Measurements from ENCODE around the gene MYOF. TPM values are rescaled to one million over a fixed set of nuclear protein-coding genes. Genes with fewer than 3 reads are reported as not detected.

MYOF gene
- polyA plus RNA-seq, 3 donors = 9.7 to 29.1 (median 14.5) TPM

DNA sequence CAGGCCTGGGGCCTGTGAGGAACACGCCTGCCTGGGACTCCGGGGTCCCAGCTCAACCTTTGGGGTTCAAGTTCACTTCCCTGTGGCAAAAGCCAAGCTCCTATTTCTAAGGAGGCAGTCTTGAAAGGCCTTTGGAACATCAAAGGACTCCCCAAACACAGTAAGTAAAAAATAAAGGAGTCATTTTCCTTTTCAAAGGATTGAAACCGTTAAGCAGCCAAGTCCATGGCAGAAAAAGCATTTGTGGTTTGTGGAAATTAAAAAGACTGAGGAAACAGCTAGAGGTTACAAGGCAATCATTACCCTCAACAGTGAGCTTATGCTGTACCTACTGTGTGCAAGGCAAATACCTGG lies 200.8 kb downstream of the MYOF start:
- H3K27me3 Mint-ChIP-seq (ENCODE audit: low read depth in 3 of 3) = peaks cover 1 to 3% (median 2%) of the 10 kb centered on the region in 3 donors
- H3K4me3 Mint-ChIP-seq = no peak overlapping the region
- Histone ChIP-seq H3K9me3 (replicated peaks in 1 of 2; ENCODE audit: control insufficient read depth in 1 of 2, insufficient read depth in 1 of 2, low read length in 2 of 2) (no peaks in the 10 kb centered on the region), H3K4me2 (replicated peaks; ENCODE audit: extremely low read depth, low read length, poor library complexity, severe bottlenecking) (no peak overlapping the region), H3K9ac (ENCODE audit: insufficient read depth, low read length, poor library complexity, severe bottlenecking) (no peak overlapping the region), H3K4me1 (ENCODE audit: control insufficient read depth in 1 of 2, insufficient read depth in 2 of 2, low read length in 2 of 2) (peaks cover 13 to 18% of the 10 kb centered on the region in 2 donors), H3K4me3 (replicated peaks in 1 of 3; ENCODE audit: low read depth in 2 of 3, low read length in 3 of 3) (no peak overlapping the region), H3K36me3 (replicated peaks in 1 of 2; ENCODE audit: control insufficient read depth in 1 of 2, insufficient read depth in 2 of 2, low read length in 2 of 2) (no peaks in the 10 kb centered on the region), H4K20me1 (ENCODE audit: insufficient read depth, low read length) (no peaks in the 10 kb centered on the region), H2AFZ (ENCODE audit: insufficient read depth, low read depth, low read length, poor library complexity, severe bottlenecking) (no peak overlapping the region), H3K79me2 (ENCODE audit: insufficient read depth, low read length) (no peaks in the 10 kb centered on the region), H3K27ac (ENCODE audit: low read depth in 1 of 2, low read length in 2 of 2) (no peak overlapping the region), H3K27me3 (ENCODE audit: control insufficient read depth in 2 of 2, insufficient read depth in 2 of 2, low read length in 2 of 2) (no peaks in the 10 kb centered on the region)
- no peak overlapping the region for H3K27ac Mint-ChIP-seq
- TF ChIP-seq, protein P1, sequence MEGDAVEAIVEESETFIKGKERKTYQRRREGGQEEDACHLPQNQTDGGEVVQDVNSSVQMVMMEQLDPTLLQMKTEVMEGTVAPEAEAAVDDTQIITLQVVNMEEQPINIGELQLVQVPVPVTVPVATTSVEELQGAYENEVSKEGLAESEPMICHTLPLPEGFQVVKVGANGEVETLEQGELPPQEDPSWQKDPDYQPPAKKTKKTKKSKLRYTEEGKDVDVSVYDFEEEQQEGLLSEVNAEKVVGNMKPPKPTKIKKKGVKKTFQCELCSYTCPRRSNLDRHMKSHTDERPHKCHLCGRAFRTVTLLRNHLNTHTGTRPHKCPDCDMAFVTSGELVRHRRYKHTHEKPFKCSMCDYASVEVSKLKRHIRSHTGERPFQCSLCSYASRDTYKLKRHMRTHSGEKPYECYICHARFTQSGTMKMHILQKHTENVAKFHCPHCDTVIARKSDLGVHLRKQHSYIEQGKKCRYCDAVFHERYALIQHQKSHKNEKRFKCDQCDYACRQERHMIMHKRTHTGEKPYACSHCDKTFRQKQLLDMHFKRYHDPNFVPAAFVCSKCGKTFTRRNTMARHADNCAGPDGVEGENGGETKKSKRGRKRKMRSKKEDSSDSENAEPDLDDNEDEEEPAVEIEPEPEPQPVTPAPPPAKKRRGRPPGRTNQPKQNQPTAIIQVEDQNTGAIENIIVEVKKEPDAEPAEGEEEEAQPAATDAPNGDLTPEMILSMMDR (IDR thresholded peaks at IDR 0.05) = no peak
- H3K36me3 Mint-ChIP-seq = peaks cover 0 to 3% of the 10 kb centered on the region in 2 donors
- WGBS (ENCODE audit: insufficient coverage) = 100% methylated on average over 2 of the region's 3 CpGs
- peaks cover 22% of the 10 kb centered on the region for H3K4me1 Mint-ChIP-seq
- DNase-seq = no peak
- intact Hi-C loops (cut with micrococcal nuclease) = loop anchor here in 1 of 2 donors (10.0 kb wide), 1 partner anchor 167 kb away; no protein-coding TSS in a partner anchor
- H3K9me3 Mint-ChIP-seq = peaks cover 0 to 3% (median 0%) of the 10 kb centered on the region in 7 donors

DNA sequence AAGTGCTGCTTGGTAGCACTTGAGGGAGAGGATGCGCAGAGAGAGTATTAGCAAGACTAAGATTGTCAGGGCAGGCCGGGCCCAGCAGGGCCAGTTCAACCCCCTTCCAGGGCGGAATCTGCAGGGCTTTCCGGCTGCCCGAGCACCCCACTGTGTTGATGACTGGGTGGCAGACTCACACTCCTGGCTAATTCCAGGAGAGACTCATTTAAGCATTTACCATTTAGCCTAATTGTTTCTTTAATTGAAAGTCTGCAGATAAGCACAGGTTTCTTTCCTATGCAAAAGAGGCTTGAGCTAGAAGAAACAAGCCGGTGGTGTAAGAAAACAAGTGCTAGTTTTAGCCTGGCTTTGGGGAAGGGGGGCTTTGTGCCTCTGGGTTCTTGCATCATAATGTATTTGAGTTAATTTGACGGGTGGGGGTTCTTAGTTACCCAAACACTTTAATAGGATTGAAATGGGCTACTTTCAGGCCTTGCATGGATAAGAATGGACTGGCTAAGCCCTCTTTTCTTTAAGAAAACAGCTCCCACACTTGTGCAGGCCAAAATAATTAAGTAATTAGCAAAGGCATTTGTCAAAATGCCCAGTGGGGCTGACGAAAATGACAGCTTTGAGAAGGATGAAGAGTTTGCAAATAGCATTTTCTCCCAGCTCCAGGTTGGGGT lies 201.3 kb downstream of the MYOF start:
- no peaks in the 10 kb centered on the region for H3K9me3 ChIP-seq (replicated peaks in 1 of 2; ENCODE audit: control insufficient read depth in 1 of 2, insufficient read depth in 1 of 2, low read length in 2 of 2)
- Mint-ChIP-seq H3K36me3 (peaks cover 0 to 3% of the 10 kb centered on the region in 2 donors), H3K9me3 (peaks cover 0 to 3% (median 0%) of the 10 kb centered on the region in 7 donors), H3K27me3 (ENCODE audit: low read depth in 3 of 3) (peaks cover 2 to 4% (median 3%) of the 10 kb centered on the region in 3 donors), H3K4me1 (peaks cover 22% of the 10 kb centered on the region), H3K4me3 (no peak overlapping the region), H3K27ac (no peak overlapping the region)
- intact Hi-C loops (cut with micrococcal nuclease) = loop anchor here in 1 of 2 donors (10.0 kb wide), 1 partner anchor 166 kb away; no protein-coding TSS in a partner anchor
- no peaks in the 10 kb centered on the region for H3K79me2 ChIP-seq (ENCODE audit: insufficient read depth, low read length)
- H3K4me1 ChIP-seq (ENCODE audit: control insufficient read depth in 1 of 2, insufficient read depth in 2 of 2, low read length in 2 of 2) = peaks cover 13 to 18% of the 10 kb centered on the region in 2 donors
- TF ChIP-seq, protein P1 (IDR thresholded peaks at IDR 0.05) = no peak
- H3K4me3 ChIP-seq (replicated peaks in 1 of 3; ENCODE audit: low read depth in 2 of 3, low read length in 3 of 3) = no peak overlapping the region
- H4K20me1 ChIP-seq (ENCODE audit: insufficient read depth, low read length) = no peaks in the 10 kb centered on the region
- no peak overlapping the region for H3K9ac ChIP-seq (ENCODE audit: insufficient read depth, low read length, poor library complexity, severe bottlenecking)
- WGBS (ENCODE audit: insufficient coverage) = 83% methylated on average over 3 of the region's 8 CpGs
- no peaks in the 10 kb centered on the region for H3K36me3 ChIP-seq (replicated peaks in 1 of 2; ENCODE audit: control insufficient read depth in 1 of 2, insufficient read depth in 2 of 2, low read length in 2 of 2)
- H2AFZ ChIP-seq (ENCODE audit: insufficient read depth, low read depth, low read length, poor library complexity, severe bottlenecking) = no peak overlapping the region
- no peak overlapping the region for H3K27ac ChIP-seq (ENCODE audit: low read depth in 1 of 2, low read length in 2 of 2)
- no peak for DNase-seq
- no peak overlapping the region for H3K4me2 ChIP-seq (replicated peaks; ENCODE audit: extremely low read depth, low read length, poor library complexity, severe bottlenecking)
- no peaks in the 10 kb centered on the region for H3K27me3 ChIP-seq (ENCODE audit: control insufficient read depth in 2 of 2, insufficient read depth in 2 of 2, low read length in 2 of 2)
